GM15510 (cell line): Measurements from ENCODE around the gene KCTD20.
A peak's percentile ranks its signal among the peaks of the same experiment; 100 is the strongest.

Experiments
- POLR2A ChIP-seq: IDR thresholded peaks from 3 replicates; pipeline ENCODE4 v1.6.1; 2011; ENCODE audit warnings: borderline replicate concordance; ENCODE audit not compliant: insufficient read length; ENCODE audit errors: extremely low read depth

Gene KCTD20

GRCh38 chr6:36442671-36443470, at the start of gene KCTD20, which contains the start of gene PXT1:
Gene KCTD20 (plus strand): TSS chr6:36443000. CDS start chr6:36470098, 27,098 bp downstream.
Gene PXT1 (minus strand): TSS chr6:36442854. CDS start chr6:36426082, 16,772 bp downstream.
- TF ChIP-seq POLR2A, result peak; percentile 84

- TF ChIP-seq POLR2A, result no peak
These were observed 42.8 kb upstream of the KCTD20 start for GRCh38 chr6:36399970-36400369.

GRCh38 chr6:36402481-36402880, 40.3 kb upstream of the KCTD20 start:
- TF ChIP-seq POLR2A, result no peak

- TF ChIP-seq POLR2A, result no peak
These were observed 38.6 kb upstream of the KCTD20 start for GRCh38 chr6:36404164-36404563.

- no peak for TF ChIP-seq POLR2A
These were observed 29.0 kb upstream of the KCTD20 start for GRCh38 chr6:36413489-36414480.

- TF ChIP-seq POLR2A, result no peak
These were observed 28.3 kb upstream of the KCTD20 start for GRCh38 chr6:36414481-36414880.

- no peak for TF ChIP-seq POLR2A
These were observed 24.2 kb upstream of the KCTD20 start for GRCh38 chr6:36418558-36418957.

GRCh38 chr6:36419310-36419709, 23.5 kb upstream of the KCTD20 start:
- TF ChIP-seq POLR2A, result no peak

GRCh38 chr6:36422714-36423100, 20.1 kb upstream of the KCTD20 start:
- no peak for TF ChIP-seq POLR2A

GRCh38 chr6:36423101-36423824, 19.5 kb upstream of the KCTD20 start:
- TF ChIP-seq POLR2A, result peak; percentile 86

- no peak for TF ChIP-seq POLR2A
These were observed 16.2 kb upstream of the KCTD20 start for GRCh38 chr6:36426622-36427021.

GRCh38 chr6:36428911-36429310, 13.9 kb upstream of the KCTD20 start:
- no peak for TF ChIP-seq POLR2A

GRCh38 chr6:36430351-36430750, 12.4 kb upstream of the KCTD20 start:
- TF ChIP-seq POLR2A, result no peak

GRCh38 chr6:36431197-36431596, 11.6 kb upstream of the KCTD20 start:
- no peak for TF ChIP-seq POLR2A

- TF ChIP-seq POLR2A, result no peak
These were observed 10.6 kb upstream of the KCTD20 start for GRCh38 chr6:36432151-36432671.

- no peak for TF ChIP-seq POLR2A
These were observed 6.3 kb upstream of the KCTD20 start for GRCh38 chr6:36436466-36436865.
